Measurements from ENCODE around the gene CEBPZOS.

The CEBPZOS gene

DNA sequence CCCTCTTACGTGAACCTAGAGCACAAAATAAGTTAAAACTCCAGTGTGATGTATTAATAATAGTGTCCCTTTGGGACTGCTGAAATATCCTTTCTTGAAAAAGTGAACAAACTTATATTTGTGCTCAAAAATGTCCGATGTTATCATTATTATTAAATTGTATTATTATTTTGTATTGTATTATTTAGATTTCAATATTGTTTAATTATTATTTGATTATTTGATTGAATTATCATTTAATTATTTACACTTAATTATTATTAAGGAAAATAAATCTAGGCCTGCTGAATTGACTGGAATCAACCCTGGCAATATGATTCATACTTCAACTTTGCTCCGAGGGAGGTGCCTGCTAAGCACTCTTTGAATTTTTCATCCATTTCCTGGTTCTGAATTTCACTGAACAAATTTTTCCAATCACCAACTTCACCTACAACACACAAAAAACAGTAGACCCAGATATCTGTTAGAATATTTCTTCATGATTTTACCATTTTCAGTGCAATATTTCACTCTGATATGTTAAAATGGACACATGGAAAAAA is 28.6 kb upstream of the CEBPZOS start:
- no peaks in the 10 kb centered on the region for H3K36me3 ChIP-seq (ENCODE audit: control insufficient read depth in 1 of 2, insufficient read depth in 2 of 2, low read length in 2 of 2)
- H3K9ac ChIP-seq (ENCODE audit: low read length) = no peak overlapping the region

DNA sequence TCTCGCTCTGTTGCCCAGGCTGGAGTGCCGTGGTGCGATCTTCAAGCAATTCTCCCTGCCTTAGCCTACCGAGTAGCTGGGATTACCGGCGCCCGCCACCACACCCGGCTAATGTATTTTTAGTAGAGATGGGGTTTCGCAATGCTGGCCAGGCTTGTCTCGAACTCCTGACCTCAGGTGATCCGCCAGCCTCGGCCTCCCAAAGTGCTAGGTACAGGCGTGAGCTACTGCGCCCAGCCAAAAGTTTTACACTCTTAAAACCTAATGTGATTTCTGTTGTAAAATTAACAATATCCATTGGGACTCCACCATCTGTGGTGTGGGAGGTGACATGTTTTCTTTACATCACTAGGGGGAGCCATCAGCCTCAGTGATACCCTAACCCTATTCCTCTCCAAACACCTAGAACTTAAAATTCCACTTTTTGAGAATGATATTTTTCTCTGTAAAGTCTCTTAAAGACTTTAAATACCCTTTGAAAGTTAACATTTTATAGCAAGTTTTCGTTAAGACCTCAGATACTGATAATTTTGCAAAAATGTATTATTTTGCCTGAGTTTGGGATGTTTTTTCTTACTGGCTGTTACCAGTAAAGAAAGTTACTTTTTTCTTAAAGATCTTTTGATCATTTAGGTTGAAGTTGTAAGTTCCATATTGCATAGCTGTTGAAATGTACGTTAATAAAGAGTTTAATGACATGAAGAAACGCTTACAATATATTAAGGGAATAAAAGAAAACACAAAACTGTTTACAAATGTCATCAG is 27.9 kb upstream of the CEBPZOS start:
- H2BK12ac ChIP-seq (ENCODE audit: low read length) = no peak overlapping the region
- no peak overlapping the region for H3K14ac ChIP-seq (ENCODE audit: low read length)
- DNase-seq = peak; percentile 44 to 68
- no peak overlapping the region for H2AFZ ChIP-seq (ENCODE audit: insufficient read depth, low read length, poor library complexity)
- no peak overlapping the region for H3K23ac ChIP-seq (ENCODE audit: low read length)
- no peak overlapping the region for H2AK5ac ChIP-seq (ENCODE audit: low read length)
- no peaks in the 10 kb centered on the region for H3K79me1 ChIP-seq (ENCODE audit: low read length)
- H2BK120ac ChIP-seq (ENCODE audit: insufficient read depth, low read length, poor library complexity) = no peak overlapping the region
- H3K9me3 ChIP-seq (ENCODE audit: insufficient read depth, low read depth, low read length) = no peaks in the 10 kb centered on the region
- no peak overlapping the region for H2BK5ac ChIP-seq (ENCODE audit: low read depth, low read length, poor library complexity)
- H3K9ac ChIP-seq (ENCODE audit: low read length) = no peak overlapping the region
- H3K27me3 ChIP-seq (ENCODE audit: insufficient read depth, low read length) = no peaks in the 10 kb centered on the region
- no peak overlapping the region for H3K4me3 ChIP-seq (ENCODE audit: low read depth, low read length)
- WGBS (ENCODE audit: extremely low coverage, insufficient coverage, insufficient read length) = no CpG with 5 or more reads among the region's 17 CpGs
- H4K91ac ChIP-seq (ENCODE audit: low read depth, low read length) = no peak overlapping the region
- no peak overlapping the region for H4K8ac ChIP-seq (ENCODE audit: low read depth, low read length)
- no peak overlapping the region for H3K18ac ChIP-seq (ENCODE audit: low read length)
- H3K36me3 ChIP-seq (ENCODE audit: control insufficient read depth in 1 of 2, insufficient read depth in 2 of 2, low read length in 2 of 2) = no peaks in the 10 kb centered on the region
- no peak overlapping the region for H4K12ac ChIP-seq (ENCODE audit: low read depth, low read length)
- H3K79me2 ChIP-seq (ENCODE audit: control insufficient read depth, insufficient read depth, low read length, poor library complexity) = no peaks in the 10 kb centered on the region
- H3K4me2 ChIP-seq (ENCODE audit: low read length) = no peak overlapping the region
- no peak overlapping the region for H3K4ac ChIP-seq (ENCODE audit: low read depth, low read length)
- no peaks in the 10 kb centered on the region for H3K4me1 ChIP-seq (ENCODE audit: control insufficient read depth in 1 of 2, insufficient read depth in 2 of 2, low read length in 2 of 2)
- H3K27ac ChIP-seq (ENCODE audit: low read depth, low read length) = no peak overlapping the region

More for the DNA sequence above, 28.6 kb upstream of the CEBPZOS start:
- H3K27me3 ChIP-seq (ENCODE audit: insufficient read depth, low read length) = no peaks in the 10 kb centered on the region
- H3K18ac ChIP-seq (ENCODE audit: low read length) = no peak overlapping the region
- no peak overlapping the region for H3K4ac ChIP-seq (ENCODE audit: low read depth, low read length)
- H3K4me2 ChIP-seq (ENCODE audit: low read length) = no peak overlapping the region
- no peak overlapping the region for H3K14ac ChIP-seq (ENCODE audit: low read length)
- WGBS (ENCODE audit: extremely low coverage, insufficient coverage, insufficient read length) = no CpG with 5 or more reads among the region's 3 CpGs
- no peaks in the 10 kb centered on the region for H3K79me1 ChIP-seq (ENCODE audit: low read length)
- no peaks in the 10 kb centered on the region for H3K9me3 ChIP-seq (ENCODE audit: insufficient read depth, low read depth, low read length)
- H2BK12ac ChIP-seq (ENCODE audit: low read length) = no peak overlapping the region
- H2AFZ ChIP-seq (ENCODE audit: insufficient read depth, low read length, poor library complexity) = no peak overlapping the region
- no peak overlapping the region for H2BK5ac ChIP-seq (ENCODE audit: low read depth, low read length, poor library complexity)
- H2BK120ac ChIP-seq (ENCODE audit: insufficient read depth, low read length, poor library complexity) = no peak overlapping the region
- no peak overlapping the region for H4K12ac ChIP-seq (ENCODE audit: low read depth, low read length)
- no peak overlapping the region for H3K27ac ChIP-seq (ENCODE audit: low read depth, low read length)
- H4K91ac ChIP-seq (ENCODE audit: low read depth, low read length) = no peak overlapping the region
- H3K4me1 ChIP-seq (ENCODE audit: control insufficient read depth in 1 of 2, insufficient read depth in 2 of 2, low read length in 2 of 2) = no peaks in the 10 kb centered on the region
- no peak overlapping the region for H3K4me3 ChIP-seq (ENCODE audit: low read depth, low read length)
- H3K79me2 ChIP-seq (ENCODE audit: control insufficient read depth, insufficient read depth, low read length, poor library complexity) = no peaks in the 10 kb centered on the region
- H4K8ac ChIP-seq (ENCODE audit: low read depth, low read length) = no peak overlapping the region
- H2AK5ac ChIP-seq (ENCODE audit: low read length) = no peak overlapping the region
- H3K23ac ChIP-seq (ENCODE audit: low read length) = no peak overlapping the region
- DNase-seq = peak; percentile 8 to 58

DNA sequence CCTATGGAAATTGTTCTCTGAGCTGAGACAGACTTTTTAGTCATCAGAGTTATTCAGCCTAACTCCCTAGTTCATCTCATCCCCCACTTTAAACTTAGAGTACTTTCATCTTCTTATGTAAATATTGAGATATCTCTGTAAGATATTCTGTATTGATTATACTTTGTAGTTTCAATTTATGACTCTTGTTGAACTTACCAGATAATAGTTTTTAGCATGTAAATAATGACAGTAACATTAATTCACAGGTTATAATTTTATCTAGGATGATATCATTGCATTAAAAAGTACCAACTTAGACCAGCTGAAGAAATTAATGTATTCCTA is 24.7 kb upstream of the CEBPZOS start:
- no peaks in the 10 kb centered on the region for H3K27me3 ChIP-seq (ENCODE audit: insufficient read depth, low read length)
- H3K4me1 ChIP-seq (ENCODE audit: control insufficient read depth in 1 of 2, insufficient read depth in 2 of 2, low read length in 2 of 2) = no peaks in the 10 kb centered on the region
- H3K4me3 ChIP-seq (ENCODE audit: low read depth, low read length) = no peak overlapping the region
- no peak overlapping the region for H4K12ac ChIP-seq (ENCODE audit: low read depth, low read length)
- H4K91ac ChIP-seq (ENCODE audit: low read depth, low read length) = no peak overlapping the region
- no peak overlapping the region for H3K4me2 ChIP-seq (ENCODE audit: low read length)
- H3K9me3 ChIP-seq (ENCODE audit: insufficient read depth, low read depth, low read length) = no peaks in the 10 kb centered on the region
- no peak overlapping the region for H2AFZ ChIP-seq (ENCODE audit: insufficient read depth, low read length, poor library complexity)
- no peak overlapping the region for H2BK5ac ChIP-seq (ENCODE audit: low read depth, low read length, poor library complexity)
- H3K14ac ChIP-seq (ENCODE audit: low read length) = no peak overlapping the region
- no peak overlapping the region for H2BK120ac ChIP-seq (ENCODE audit: insufficient read depth, low read length, poor library complexity)
- no peak overlapping the region for H3K23ac ChIP-seq (ENCODE audit: low read length)
- H2AK5ac ChIP-seq (ENCODE audit: low read length) = no peak overlapping the region
- no peak overlapping the region for H3K18ac ChIP-seq (ENCODE audit: low read length)
- no peak overlapping the region for H4K8ac ChIP-seq (ENCODE audit: low read depth, low read length)
- H3K79me2 ChIP-seq (ENCODE audit: control insufficient read depth, insufficient read depth, low read length, poor library complexity) = no peaks in the 10 kb centered on the region
- no peak overlapping the region for H3K9ac ChIP-seq (ENCODE audit: low read length)
- no peak overlapping the region for H2BK12ac ChIP-seq (ENCODE audit: low read length)
- H3K4ac ChIP-seq (ENCODE audit: low read depth, low read length) = no peak overlapping the region
- no peaks in the 10 kb centered on the region for H3K79me1 ChIP-seq (ENCODE audit: low read length)
- H3K27ac ChIP-seq (ENCODE audit: low read depth, low read length) = no peak overlapping the region
- no peak for DNase-seq
- H3K36me3 ChIP-seq (ENCODE audit: control insufficient read depth in 1 of 2, insufficient read depth in 2 of 2, low read length in 2 of 2) = no peaks in the 10 kb centered on the region

DNA sequence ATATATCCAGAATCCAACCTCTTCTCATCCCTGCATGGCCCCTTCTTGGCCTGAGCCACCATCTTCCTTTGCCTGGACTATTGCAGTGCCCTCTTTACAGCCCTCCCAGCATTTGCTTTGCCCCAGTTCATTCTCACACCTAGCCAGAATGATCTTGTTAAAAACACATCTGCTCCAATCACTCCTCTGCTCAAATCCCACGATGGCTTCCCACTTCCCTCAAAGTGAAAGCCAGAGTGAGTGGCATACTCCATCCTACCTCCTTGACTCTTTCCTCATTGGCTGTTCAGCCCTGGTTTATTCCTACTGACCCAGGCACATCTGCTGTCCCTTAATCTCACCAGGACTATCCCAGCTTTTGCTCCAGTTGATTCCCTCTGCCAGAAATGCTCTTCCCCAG is 22.6 kb upstream of the CEBPZOS start:
- H3K4me2 ChIP-seq (ENCODE audit: low read length) = no peak overlapping the region
- no peak overlapping the region for H3K4me3 ChIP-seq (ENCODE audit: low read depth, low read length)
- H3K23ac ChIP-seq (ENCODE audit: low read length) = no peak overlapping the region
- no peak overlapping the region for H3K27ac ChIP-seq (ENCODE audit: low read depth, low read length)
- H4K8ac ChIP-seq (ENCODE audit: low read depth, low read length) = no peak overlapping the region
- H3K4me1 ChIP-seq (ENCODE audit: control insufficient read depth in 1 of 2, insufficient read depth in 2 of 2, low read length in 2 of 2) = no peaks in the 10 kb centered on the region
- no peaks in the 10 kb centered on the region for H3K27me3 ChIP-seq (ENCODE audit: insufficient read depth, low read length)
- no peak overlapping the region for H2AK5ac ChIP-seq (ENCODE audit: low read length)
- no peak overlapping the region for H2AFZ ChIP-seq (ENCODE audit: insufficient read depth, low read length, poor library complexity)
- no peak overlapping the region for H3K18ac ChIP-seq (ENCODE audit: low read length)
- H3K9ac ChIP-seq (ENCODE audit: low read length) = no peak overlapping the region
- no peak overlapping the region for H2BK12ac ChIP-seq (ENCODE audit: low read length)
- WGBS (ENCODE audit: extremely low coverage, insufficient coverage, insufficient read length) = no CpG with 5 or more reads among the region's 1 CpG
- H3K14ac ChIP-seq (ENCODE audit: low read length) = no peak overlapping the region
- H3K79me1 ChIP-seq (ENCODE audit: low read length) = no peaks in the 10 kb centered on the region
- no peak for DNase-seq
- no peak overlapping the region for H4K91ac ChIP-seq (ENCODE audit: low read depth, low read length)
- H3K9me3 ChIP-seq (ENCODE audit: insufficient read depth, low read depth, low read length) = no peaks in the 10 kb centered on the region
- no peaks in the 10 kb centered on the region for H3K36me3 ChIP-seq (ENCODE audit: control insufficient read depth in 1 of 2, insufficient read depth in 2 of 2, low read length in 2 of 2)
- no peaks in the 10 kb centered on the region for H3K79me2 ChIP-seq (ENCODE audit: control insufficient read depth, insufficient read depth, low read length, poor library complexity)
- H2BK5ac ChIP-seq (ENCODE audit: low read depth, low read length, poor library complexity) = no peak overlapping the region
- H4K12ac ChIP-seq (ENCODE audit: low read depth, low read length) = no peak overlapping the region
- no peak overlapping the region for H2BK120ac ChIP-seq (ENCODE audit: insufficient read depth, low read length, poor library complexity)
- H3K4ac ChIP-seq (ENCODE audit: low read depth, low read length) = no peak overlapping the region

All from trophoblast cell (in vitro differentiated cells and primary cell).